Body of pancreas (tissue), 4 donors: ENCODE measurements around the gene COL6A3.

Experiments used
- CTCF ChIP-seq, 7 experiments: fragments of 450-650 bp in 4 of 7; fragments of 200-600 bp in 3 of 7; sonication (generic) in 3 of 7; IDR thresholded peaks; one replicate each; pipeline ENCODE4 v1.5.1; 2016 to 2019; ENCODE audit warnings: antibody characterized with exemption in 7 of 7
- POLR2A ChIP-seq, 3 donors: fragments of 450-650 bp; IDR thresholded peaks; one replicate each; pipeline ENCODE4 v1.6.1; 2016; ENCODE audit warnings: antibody characterized with exemption in 3 of 3, mild to moderate bottlenecking in 2 of 3

- TF ChIP-seq CTCF (IDR thresholded peaks at IDR 0.05) (no peak), POLR2A (IDR thresholded peaks at IDR 0.05) (no peak)
Observed at GRCh38 chr2:237327175-237327950, 86.6 kb downstream of the COL6A3 start.
